HEK293 (cell line): ENCODE data around the gene ATP5F1D.

Source experiments
- IKZF3 ChIP-seq: fragments of 450-650 bp; IDR thresholded peaks from 2 replicates; pipeline ENCODE4 v1.5.0; 2018; ENCODE audit warnings: missing biosample characterization, mild to moderate bottlenecking, missing genetic modification characterization, moderate library complexity
- KLF17 ChIP-seq: fragments of 450-650 bp; formaldehyde crosslinking; IDR thresholded peaks from 2 replicates; pipeline ENCODE4 v1.5.1; 2016; ENCODE audit warnings: missing biosample characterization, missing genetic modification characterization
- OVOL3 ChIP-seq: fragments of 450-650 bp; formaldehyde crosslinking; IDR thresholded peaks from 2 replicates; pipeline ENCODE4 v1.5.1; 2016; ENCODE audit warnings: missing biosample characterization, missing genetic modification characterization
- PRDM1 ChIP-seq: fragments of 450-650 bp; formaldehyde crosslinking; IDR thresholded peaks from 2 replicates; pipeline ENCODE4; 2016; ENCODE audit warnings: missing biosample characterization, missing genetic modification characterization
- PRDM2 ChIP-seq: fragments of 450-650 bp; formaldehyde crosslinking; IDR thresholded peaks from 2 replicates; pipeline ENCODE4 v1.5.1; 2016; ENCODE audit warnings: missing biosample characterization, missing genetic modification characterization, borderline replicate concordance
- REPIN1 ChIP-seq: fragments of 450-650 bp; formaldehyde crosslinking; IDR thresholded peaks from 2 replicates; pipeline ENCODE4 v1.5.1; 2017; ENCODE audit warnings: missing biosample characterization, missing genetic modification characterization, low read depth
- SCRT2 ChIP-seq: fragments of 450-650 bp; formaldehyde crosslinking; IDR thresholded peaks from 2 replicates; pipeline ENCODE4 v1.5.1; 2016; ENCODE audit warnings: missing biosample characterization, missing genetic modification characterization
- SP7 ChIP-seq: fragments of 450-650 bp; formaldehyde crosslinking; IDR thresholded peaks from 2 replicates; pipeline ENCODE4 v1.5.1; 2016; ENCODE audit warnings: missing biosample characterization, missing genetic modification characterization
- TSHZ1 ChIP-seq: fragments of 450-650 bp; formaldehyde crosslinking; IDR thresholded peaks from 2 replicates; pipeline ENCODE4 v1.5.1; 2016; ENCODE audit warnings: missing biosample characterization, missing genetic modification characterization, borderline replicate concordance
- ZBTB17 ChIP-seq: fragments of 450-650 bp; formaldehyde crosslinking; IDR thresholded peaks from 2 replicates; pipeline ENCODE4 v1.5.1; 2016; ENCODE audit warnings: missing biosample characterization, missing genetic modification characterization
- ZFP69B ChIP-seq: fragments of 450-650 bp; formaldehyde crosslinking; IDR thresholded peaks from 2 replicates; pipeline ENCODE4 v1.5.1; 2016; ENCODE audit warnings: missing biosample characterization, missing genetic modification characterization
- ZNF121 ChIP-seq: fragments of 450-650 bp; formaldehyde crosslinking; IDR thresholded peaks from 2 replicates; pipeline ENCODE4 v1.5.1; 2016; ENCODE audit warnings: missing biosample characterization, missing genetic modification characterization
- ZNF132 ChIP-seq: fragments of 450-650 bp; formaldehyde crosslinking; IDR thresholded peaks from 2 replicates; pipeline ENCODE4 v1.5.1; 2017; ENCODE audit warnings: missing biosample characterization, missing genetic modification characterization, borderline replicate concordance
- ZNF174 ChIP-seq: fragments of 450-650 bp; formaldehyde crosslinking; IDR thresholded peaks from 2 replicates; pipeline ENCODE4 v1.5.0; 2017; ENCODE audit warnings: missing biosample characterization, mild to moderate bottlenecking, missing genetic modification characterization
- ZNF223 ChIP-seq: fragments of 450-650 bp; formaldehyde crosslinking; IDR thresholded peaks from 2 replicates; pipeline ENCODE4 v1.5.1; 2016; ENCODE audit warnings: missing biosample characterization, missing genetic modification characterization
- ZNF274 ChIP-seq, 2 experiments: fragments of 200-500 bp in 1 of 2; fragments of 450-650 bp in 1 of 2; sonication (Bioruptor generic) in 1 of 2; formaldehyde crosslinking in 1 of 2; IDR thresholded peaks; 2 replicates each; pipeline versions ENCODE4 v1.5.1 to v1.6.1; 2014 to 2016; ENCODE audit warnings: borderline replicate concordance in 1 of 2, inconsistent platforms in 1 of 2, low read length in 1 of 2, missing biosample characterization in 1 of 2, missing genetic modification characterization in 1 of 2
- ZNF292 ChIP-seq: fragments of 450-650 bp; formaldehyde crosslinking; IDR thresholded peaks from 2 replicates; pipeline ENCODE4 v1.5.1; 2016; ENCODE audit warnings: low read depth, missing biosample characterization, missing genetic modification characterization, borderline replicate concordance
- ZNF354C ChIP-seq: fragments of 450-650 bp; formaldehyde crosslinking; IDR thresholded peaks from 2 replicates; pipeline ENCODE4 v1.5.1; 2016; ENCODE audit warnings: missing biosample characterization, missing genetic modification characterization, low read depth, borderline replicate concordance
- ZNF394 ChIP-seq: fragments of 450-650 bp; formaldehyde crosslinking; IDR thresholded peaks from 2 replicates; pipeline ENCODE4 v1.5.1; 2016; ENCODE audit warnings: missing biosample characterization, missing genetic modification characterization, mild to moderate bottlenecking, moderate library complexity, borderline replicate concordance
- ZNF513 ChIP-seq: fragments of 450-650 bp; IDR thresholded peaks from 2 replicates; pipeline ENCODE4 v1.5.1; 2018; ENCODE audit warnings: missing biosample characterization, missing genetic modification characterization
- ZNF626 ChIP-seq: fragments of 450-650 bp; sonication (Bioruptor Pico); formaldehyde crosslinking; IDR thresholded peaks from 2 replicates; pipeline ENCODE4 v1.5.1; 2018; ENCODE audit warnings: missing biosample characterization, missing genetic modification characterization, inconsistent platforms
- ZNF768 ChIP-seq: fragments of 450-650 bp; formaldehyde crosslinking; IDR thresholded peaks from 2 replicates; pipeline ENCODE4 v1.5.1; 2018; ENCODE audit warnings: missing biosample characterization, mild to moderate bottlenecking, missing genetic modification characterization
- ZNF791 ChIP-seq: fragments of 450-650 bp; formaldehyde crosslinking; IDR thresholded peaks from 2 replicates; pipeline ENCODE4 v1.5.1; 2016; ENCODE audit warnings: missing biosample characterization, missing genetic modification characterization
- ZNF837 ChIP-seq: fragments of 450-650 bp; formaldehyde crosslinking; IDR thresholded peaks from 2 replicates; pipeline ENCODE4 v1.5.1; 2016; ENCODE audit warnings: missing biosample characterization, missing genetic modification characterization
- ZSCAN18 ChIP-seq: fragments of 450-650 bp; formaldehyde crosslinking; IDR thresholded peaks from 2 replicates; pipeline ENCODE4 v1.5.1; 2016; ENCODE audit warnings: missing biosample characterization, missing genetic modification characterization

Gene ATP5F1D

GRCh38 chr19:1241417-1242095 lies at the start of gene ATP5F1D (continued):
- TF ChIP-seq SCRT2 (tag by site-specific recombination) (no peak), ZNF837 (tag by site-specific recombination) (no peak), ZNF274 (IDR thresholded peaks at IDR 0.05; ENCODE audit: low read length) (no peak), ZNF274 (tag by site-specific recombination; IDR thresholded peaks at IDR 0.05; ENCODE audit: borderline replicate concordance) (no peak), REPIN1 (tag by site-specific recombination) (no peak), OVOL3 (no peak), SP7 (tag by site-specific recombination) (peak; percentile 47), ZNF132 (tag by site-specific recombination) (no peak), ZNF513 (tag by site-specific recombination) (no peak), ZSCAN18 (tag by site-specific recombination) (no peak), ZNF768 (no peak), PRDM1 (tag by site-specific recombination) (peak; percentile 63), ZNF121 (tag by site-specific recombination) (no peak), ZNF791 (no peak), ZNF292 (tag by site-specific recombination) (no peak), PRDM2 (tag by site-specific recombination) (no peak), ZNF223 (tag by site-specific recombination) (no peak), ZNF626 (tag by site-specific recombination) (no peak), ZNF394 (tag by site-specific recombination) (no peak), ZBTB17 (tag by site-specific recombination) (no peak), ZFP69B (tag by site-specific recombination) (no peak), IKZF3 (no peak), TSHZ1 (tag by site-specific recombination) (no peak), KLF17 (peak; percentile 66), ZNF354C (no peak), ZNF174 (no peak)
